GOT3 (cell line): ENCODE measurements around the gene PACC1.

Source experiments
- DNase-seq: peaks from one replicate; lab custom pipeline; 2025; ENCODE audit warnings: mixed read lengths; lab: John Stamatoyannopoulos, UW

The PACC1 gene

DNA sequence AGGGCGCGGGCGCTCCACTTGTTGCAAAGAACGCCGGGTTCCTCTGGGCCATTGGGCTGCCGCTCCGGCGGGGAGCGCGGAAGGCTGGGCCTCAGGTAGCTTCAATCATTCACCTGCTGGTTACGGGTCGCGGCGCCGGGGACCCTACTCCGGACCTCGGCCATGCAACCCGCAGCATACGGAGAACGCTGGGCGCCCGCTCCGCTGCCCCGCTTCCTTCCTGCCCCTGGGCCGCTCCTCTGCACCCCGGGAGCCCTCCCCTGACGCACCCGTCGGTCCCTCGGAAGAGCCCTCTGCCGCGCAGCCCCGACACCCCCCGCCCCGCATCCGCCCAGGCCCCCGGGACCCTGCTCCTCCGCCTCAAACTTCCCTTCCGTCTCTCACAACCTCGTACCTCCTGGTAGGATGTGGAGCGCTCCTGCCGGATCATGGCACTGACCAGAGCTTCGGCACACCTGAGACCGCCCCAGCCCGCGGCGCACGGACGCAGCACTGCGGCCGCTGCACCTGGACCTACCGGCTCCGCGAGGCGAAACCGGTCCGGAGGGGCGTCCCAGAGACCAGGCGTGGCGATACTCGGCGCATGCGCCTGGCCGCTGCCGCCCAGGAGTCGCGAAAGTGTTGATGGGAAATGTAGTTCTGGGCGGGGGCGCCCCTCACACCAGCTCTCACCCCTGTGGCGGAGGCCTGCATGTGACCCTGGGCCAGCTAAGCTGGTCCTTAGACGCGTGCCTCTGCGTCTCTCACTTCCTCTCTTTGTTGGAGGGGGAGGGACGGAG lies at the start of gene PACC1:
Gene PACC1, minus strand, starts transcription at position 559 of the 779 bp plus-strand sequence. Its CDS starts 129 bp downstream, at position 430.
- peak; percentile 52 for DNase-seq

DNA sequence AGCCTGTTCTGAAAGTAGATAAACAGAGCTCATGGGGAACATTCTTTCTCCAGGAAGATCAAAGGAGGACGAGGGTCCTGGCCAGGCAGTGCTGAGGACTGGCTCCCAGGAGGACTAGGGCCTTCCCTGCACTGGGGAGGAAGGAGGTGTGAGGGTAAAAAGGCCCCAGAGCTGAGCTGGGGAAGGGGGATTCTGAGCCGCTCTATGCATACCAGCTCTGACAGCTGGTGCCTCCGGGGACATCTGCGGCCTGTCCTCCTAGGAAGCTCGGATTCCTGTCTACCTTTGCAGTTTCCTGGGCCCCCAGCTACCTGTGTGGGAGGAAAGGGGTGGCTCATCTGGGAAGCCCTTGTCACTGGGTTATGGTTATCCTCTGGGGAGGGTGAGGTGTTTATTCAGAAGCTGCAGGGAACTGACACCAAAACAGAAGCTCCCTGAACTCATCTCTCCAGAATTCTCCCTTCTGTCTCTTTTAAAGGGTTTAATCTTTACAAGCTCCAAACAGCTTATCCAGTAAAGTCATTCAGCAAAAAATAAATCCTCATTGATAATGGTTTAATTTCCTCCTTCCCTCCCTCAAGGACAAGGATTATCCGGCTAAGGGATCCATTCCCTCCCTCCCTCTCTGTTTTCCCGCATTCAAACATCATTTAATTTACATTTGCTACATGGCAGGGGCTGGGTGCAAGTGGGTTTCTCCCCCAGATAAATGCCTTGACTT lies 49.0 kb upstream of the PACC1 start:
- DNase-seq = no peak

DNA sequence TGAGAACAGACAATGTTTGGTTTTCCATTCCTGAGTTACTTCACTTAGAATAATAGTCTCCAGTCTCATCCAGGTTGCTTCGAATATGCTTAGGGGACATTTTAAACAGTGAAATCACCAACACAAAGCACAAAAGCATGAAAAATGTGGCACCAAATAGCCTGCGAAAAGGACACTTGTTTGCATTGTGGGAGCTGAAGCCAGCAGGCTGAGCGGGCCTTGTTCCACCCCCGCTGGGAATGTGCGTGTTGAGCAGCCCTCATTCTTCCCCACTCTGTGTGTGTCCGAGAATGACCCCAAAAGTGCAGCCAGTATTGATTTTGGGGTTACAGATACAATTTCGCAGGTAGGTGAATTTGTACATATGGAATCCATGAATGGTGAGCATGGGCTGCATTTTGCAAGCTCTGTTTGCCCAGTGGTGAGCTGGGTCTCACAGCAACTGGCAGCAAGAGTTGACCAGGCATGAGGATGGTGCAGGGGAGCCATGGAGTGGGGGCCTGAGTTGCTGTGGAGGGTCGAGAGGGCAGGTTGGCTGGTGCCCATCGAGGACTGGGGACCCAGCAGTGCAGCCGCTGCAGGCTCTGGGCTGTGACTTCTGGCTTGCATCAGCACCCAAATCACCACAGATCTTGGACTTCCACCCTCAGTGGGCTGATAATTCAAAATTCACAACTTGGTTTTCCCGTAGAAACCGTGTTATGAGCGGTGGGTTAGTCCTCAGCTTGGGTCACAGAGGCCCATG lies 47.4 kb upstream of the PACC1 start:
- DNase-seq = no peak

DNA sequence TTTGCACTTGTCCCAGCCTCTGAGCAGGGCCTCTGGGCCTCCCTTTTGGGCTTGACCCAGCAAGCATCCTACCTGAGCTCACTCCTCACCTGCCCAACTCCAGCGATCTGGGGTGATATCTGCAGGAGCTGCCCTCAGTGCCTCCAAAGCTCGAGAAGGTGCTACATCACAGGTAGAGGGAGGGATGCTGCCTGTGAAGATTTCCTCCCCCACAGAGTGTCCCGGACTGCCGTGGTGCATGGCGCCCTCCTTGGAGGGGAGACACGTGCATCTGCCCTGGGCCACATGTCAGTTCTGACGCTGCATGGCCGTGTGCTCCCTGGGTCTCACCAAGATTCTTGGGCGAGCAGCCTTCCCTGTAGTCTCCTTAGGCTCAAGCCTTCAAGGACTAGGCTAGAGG lies 45.7 kb upstream of the PACC1 start:
- DNase-seq = no peak

DNA sequence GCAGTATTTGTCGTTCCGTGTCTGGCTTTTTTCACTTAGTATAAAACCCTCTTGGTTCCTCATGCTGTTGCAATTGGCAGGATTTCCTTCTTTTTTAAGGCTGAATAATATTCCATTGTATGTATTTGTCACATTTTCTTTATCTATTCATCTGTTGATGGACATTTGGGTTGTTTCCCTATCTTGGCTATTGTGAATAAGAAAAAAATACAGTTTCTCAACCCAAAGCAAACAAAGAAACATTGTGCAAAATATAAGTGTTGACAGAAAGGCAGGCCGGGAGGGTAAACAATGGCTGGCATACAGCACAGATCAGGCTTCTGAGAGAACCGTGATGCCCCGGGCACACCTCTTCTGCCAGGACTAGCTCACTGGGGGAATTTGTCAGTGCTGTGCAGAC lies 45.0 kb upstream of the PACC1 start:
- DNase-seq = no peak

DNA sequence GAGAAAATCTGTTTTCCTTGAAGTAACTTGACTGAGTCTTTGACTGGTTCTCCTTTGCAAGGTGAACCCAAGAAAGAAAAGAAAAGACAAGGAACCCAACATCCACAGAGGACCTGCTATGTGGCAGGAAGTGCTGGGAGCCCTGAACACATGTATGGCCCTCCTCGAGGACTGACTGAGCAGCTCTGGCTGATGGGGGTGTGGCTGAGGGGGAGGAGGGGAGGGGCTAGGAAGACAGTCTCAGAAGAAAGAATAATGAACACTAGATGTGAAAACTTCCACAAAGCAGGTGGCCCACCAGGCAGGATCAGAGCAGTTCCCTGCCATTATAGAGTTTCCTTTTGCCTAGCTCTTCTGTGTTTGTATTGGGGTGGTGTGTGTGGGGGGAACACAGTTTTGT lies 44.1 kb upstream of the PACC1 start:
- no peak for DNase-seq

DNA sequence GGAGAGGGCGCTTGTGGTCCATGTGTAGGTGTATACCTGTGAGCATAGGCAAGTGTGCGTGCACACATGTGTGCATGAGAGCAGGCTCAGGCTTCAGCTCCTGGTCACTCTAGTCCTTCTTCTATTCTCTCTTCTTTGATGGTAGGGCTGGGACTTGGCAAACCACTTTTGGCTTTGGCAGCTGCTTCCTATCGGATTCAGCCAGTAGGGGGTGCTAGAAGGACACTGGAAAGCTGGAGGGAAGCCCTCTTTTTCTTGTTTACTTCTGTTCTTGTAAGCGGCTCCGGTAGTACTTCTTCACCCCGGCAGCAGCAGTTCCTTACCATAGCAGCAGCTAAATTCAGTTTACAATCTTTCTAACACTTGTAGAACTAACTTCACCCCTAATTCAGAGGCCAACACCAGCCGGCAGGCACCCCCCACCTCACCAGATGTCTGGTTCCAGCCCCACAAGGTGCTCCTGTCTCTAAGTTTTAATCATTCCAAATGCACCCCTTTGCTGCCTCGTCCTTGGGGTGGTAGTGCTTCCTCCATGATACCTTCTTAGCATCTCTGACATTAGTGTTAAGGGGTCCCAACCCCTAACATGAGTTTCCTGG lies 43.2 kb upstream of the PACC1 start:
- DNase-seq = no peak

DNA sequence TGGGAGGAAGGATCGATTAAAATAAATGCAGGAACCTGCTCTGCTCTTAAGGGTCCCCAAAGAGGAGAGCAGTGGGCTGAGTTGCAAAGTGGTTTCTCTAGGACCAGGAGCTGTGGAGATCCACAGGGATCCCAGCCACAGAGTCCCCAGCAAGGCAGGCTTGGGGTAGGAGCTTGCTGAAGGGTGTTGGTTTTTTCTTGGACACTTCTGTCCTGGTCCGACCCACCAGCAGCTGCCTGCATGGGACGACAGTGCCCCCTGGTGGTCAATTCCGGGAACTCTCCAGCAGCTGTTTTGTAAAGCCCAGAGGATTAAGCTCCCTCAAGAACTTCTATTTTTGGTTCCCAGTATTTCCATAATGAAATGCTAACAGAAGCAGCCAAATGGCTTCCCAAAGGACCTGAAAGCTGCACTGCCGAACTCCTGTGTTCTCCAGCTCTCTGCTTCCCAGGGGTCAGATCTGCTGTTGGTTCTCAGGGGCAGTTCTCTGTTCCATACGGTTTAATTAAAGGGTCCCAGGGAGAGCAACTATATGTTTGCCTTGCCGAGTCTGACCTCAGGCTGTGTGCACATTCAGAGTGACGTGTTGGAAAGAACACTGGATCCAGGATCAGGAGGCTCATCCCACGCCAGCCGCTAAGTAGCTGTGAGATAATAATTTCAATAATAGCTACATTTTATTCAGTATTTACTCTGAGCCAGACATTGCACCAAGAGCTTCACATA lies 41.3 kb upstream of the PACC1 start:
- peak; percentile 58 for DNase-seq

DNA sequence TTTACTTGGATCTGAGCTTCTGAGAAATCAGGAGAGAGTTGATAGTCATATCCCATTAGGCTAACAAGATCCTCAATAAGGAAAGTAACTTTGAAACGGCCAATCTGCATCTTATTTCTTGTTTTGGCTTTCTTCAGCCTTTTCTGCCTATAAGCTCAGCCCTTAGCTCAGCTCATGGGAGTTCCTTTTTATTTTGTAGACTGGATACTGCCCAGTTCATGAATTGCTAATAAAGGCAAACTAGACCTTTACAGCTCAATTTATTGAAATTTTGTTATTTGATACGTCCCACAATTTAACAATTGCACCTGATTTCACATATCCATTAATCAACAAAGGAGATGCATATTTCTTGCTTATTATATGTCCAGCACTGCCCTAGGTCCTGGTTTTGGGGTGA lies 40.7 kb upstream of the PACC1 start:
- no peak for DNase-seq

DNA sequence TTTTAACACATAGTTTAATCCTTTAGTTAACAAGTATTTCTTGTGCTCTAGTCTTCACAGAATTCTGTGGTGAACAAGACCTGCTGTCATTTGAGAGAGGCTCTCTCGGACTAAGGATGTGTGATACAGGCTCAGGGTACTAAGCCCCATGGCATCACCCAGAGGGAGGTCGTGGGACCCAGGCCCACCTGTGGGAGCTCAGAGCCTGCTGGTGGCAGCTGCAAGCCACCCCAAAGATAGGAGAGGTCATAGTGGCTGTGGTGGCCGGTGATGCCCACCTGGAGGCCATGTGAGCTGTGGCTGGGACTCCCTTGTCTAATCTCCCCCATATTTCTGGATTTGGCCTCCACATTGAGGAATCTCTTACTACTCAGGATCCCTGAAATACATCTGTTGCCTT lies 40.1 kb upstream of the PACC1 start:
- no peak for DNase-seq

DNA sequence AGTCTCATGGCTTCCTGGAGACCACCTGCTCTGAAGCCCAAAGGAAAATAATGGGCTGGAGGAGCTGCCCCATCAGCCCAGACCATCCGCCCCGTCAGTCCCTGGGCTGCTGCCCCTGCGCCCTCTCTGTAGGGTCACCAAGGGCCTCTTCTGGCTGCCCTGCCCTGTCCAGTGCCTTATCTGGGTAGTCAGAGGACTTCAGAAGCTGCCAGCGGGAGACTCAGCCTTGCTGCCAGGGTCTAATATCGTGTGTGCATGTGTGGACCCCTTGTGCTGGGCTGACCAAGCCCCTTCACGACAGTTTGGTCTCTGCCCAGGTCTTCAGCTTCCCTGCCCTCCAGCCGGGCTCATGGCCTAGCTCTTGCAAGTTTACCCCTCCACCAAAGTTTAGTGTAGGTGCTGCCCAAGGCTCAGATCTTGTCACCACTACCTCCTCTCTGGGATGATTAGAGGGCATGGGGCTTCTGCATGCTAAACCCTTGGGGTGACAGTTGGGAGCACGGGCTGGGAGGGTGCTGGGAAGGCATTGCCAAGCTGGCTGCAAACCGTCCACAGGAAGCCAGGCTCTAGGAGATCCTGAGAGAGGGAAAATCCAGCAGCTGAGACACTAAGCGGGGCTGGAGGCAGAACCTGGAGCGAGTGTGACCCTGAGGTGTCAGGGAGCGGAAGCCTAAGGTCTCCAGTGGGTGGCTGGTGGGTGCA lies 38.6 kb upstream of the PACC1 start:
- no peak for DNase-seq

DNA sequence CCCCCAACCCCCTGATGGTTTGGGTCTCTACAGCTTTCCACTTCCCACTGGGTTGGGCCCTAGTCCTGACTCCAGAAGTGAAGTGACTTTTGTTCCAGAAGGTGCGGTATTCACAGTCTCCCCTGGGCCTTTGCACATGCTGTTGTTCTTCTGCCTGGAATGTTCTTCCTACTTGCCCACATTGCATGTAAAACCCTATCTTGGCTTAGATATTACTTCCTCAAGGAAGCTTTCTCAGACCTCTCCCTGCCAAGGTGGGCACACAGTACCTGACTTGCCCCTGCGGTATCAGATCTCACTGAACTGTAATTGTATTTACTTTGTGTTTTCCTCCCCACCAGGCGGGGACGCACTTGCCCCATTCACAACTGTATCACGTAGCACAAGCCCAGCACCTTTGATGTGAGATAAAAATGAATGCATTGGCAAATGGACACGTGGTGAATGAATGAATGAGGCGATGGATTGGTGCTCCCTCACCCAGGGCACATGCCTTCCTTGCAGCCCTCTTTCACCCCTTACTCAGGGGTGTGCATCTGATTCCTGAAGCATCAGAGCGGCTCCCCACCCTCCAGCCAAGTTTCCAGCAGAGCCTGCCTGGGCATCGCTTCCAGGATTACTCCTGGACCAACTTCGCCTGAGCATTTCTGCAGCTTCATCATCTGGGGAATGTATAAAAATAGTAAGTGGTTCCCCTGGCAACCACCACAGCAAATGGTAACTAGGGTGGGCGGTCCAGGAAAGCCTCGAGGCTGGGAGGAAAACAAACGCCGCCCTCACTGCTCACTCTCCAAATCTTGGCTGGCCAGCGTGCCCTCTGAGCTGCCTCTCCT lies 37.9 kb upstream of the PACC1 start:
- DNase-seq = no peak

DNA sequence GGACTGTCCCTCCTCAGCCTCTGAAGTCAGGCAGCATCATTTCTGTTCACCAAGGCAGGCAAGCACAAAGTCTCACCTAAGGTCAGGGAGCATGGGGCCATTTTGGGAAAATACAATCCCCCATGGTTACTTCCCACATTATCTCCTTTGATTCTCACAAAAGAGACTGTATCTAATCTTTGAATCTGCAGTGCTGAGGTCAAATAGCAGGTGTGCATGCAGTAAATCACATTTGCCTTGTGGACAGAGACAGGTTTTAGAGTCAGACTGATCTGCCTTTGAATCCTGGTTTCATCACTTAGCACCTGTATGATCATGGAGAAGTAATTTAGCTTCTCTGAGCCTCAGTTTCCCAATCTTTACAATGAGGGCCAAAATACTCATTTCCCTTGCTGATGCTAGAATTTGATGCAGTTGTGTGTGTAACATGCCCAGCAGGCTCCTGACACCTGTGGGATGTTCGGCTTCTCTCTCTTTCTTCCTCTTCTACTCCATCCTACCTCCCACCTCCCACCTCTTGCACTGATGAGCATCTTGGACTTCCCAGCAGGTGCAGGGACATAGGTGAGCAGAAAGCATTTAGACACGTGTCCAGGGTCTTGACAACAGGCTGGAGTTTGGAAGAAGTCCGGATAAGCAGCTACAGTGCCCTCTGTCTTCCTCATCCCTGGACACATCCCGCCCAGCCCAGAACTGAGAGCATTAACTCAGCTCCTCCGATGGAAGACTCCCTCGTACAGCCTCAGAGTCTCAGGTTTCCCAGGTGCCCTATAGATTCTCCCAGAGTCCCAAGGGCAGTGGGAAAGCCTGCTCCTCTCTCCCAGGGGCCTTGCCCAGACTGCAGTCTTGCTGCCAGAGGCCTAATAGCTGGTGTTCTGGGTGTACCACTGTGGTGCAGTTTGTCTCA lies 37.0 kb upstream of the PACC1 start:
- DNase-seq = no peak

DNA sequence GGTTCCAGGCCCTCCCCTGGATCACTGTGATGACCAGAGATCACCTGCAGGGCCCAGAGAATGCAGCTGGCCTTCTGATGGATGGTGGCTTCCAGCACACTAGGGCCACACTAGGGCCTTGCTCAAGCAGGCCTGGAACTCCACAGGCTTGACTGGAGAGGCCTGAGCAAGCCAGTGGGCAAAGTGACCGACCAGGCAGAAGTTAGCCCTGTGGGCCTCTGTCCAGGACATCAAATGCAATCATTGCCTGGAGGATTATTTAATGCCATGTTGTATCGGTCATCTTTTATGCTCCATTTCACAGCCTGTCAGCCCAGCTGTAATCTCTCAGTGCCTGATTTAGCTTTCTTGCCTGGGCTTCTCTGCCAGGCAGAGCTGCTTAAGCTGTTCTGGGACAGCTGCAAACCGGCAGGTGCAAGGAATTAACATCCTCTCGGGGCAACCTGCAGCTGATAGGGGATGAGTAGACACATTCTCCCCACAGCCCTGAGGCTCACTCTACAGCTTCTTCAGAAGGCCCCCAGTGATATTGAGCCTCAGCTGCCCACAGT lies 35.7 kb upstream of the PACC1 start:
- DNase-seq = no peak

DNA sequence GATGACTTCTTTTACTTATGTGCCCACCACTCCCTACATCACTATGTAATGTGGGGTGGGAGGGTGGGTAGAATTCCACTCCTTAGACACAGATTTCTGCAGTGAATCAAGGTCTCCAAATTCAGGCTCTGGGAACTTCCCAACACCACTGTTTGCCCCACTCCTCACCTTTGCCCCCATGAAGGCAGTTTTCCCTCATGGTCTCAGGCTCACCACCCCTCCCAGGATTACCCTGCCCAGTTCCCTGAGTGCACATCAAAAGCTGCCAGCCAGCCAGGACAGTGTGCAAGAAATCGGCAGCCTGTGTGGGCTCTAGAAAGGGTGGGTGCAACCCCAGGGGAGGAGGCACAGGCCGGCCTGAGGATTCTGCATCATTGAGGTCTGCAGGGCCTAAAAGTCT lies 32.8 kb upstream of the PACC1 start:
- no peak for DNase-seq

DNA sequence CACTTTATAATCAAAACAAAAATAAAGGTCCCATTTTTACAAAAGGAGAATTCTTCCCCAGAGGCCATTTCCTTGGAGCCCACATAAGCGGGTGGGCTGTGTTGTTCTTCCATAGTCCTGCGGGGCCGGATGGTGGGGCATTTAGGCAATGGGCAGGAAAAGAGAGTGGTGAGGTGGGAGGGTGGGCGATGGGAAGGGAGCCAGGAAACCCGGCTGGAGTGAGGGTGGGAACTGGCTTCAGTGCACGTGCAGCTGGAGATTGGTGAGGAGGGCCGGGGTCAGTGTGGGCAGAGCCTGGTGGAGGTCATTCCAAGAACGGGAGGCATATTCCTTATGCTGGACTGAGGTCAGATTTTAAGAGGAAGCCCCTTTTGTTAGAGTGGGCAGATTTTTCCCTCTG lies 31.6 kb upstream of the PACC1 start:
- DNase-seq = no peak

DNA sequence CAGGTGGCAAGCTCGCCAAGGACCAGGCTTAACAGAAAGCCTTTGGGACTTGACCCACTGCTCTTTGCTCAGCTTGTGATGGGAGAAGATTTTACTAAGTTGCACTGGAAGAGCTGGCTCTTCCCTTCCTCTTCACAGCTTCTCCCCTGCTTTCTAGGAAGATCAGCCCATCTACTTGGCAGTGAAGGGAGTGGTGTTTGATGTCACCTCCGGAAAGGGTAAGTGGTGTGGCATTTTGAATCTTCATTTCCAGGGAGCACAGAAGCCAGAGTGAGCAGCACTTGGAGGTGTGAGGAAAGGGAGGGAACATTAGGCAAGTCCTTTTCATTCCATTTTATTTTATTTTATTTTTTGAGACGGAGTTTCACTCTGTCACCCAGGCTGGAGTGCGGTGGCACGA lies 27.7 kb upstream of the PACC1 start:
- no peak for DNase-seq

DNA sequence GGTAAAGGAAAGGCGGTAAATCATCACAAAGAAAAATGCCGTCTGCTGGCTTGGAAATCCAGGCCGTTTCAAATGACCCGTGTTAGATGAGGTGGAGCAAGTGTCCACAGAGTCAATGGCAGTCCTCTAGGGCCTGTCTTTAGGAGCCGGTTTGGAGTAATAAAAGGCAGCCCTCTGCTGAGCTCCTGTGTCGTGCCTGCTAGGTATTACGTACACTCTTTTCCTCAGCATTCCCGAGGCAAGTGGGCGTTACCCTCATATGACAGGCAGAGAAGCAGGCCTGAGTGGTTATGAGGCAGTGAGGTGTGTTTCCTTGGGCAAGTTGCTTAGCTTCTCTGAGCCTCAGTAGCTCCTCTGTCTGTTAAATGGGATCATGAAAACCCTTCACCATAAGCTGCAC lies 25.7 kb upstream of the PACC1 start:
- DNase-seq = no peak

DNA sequence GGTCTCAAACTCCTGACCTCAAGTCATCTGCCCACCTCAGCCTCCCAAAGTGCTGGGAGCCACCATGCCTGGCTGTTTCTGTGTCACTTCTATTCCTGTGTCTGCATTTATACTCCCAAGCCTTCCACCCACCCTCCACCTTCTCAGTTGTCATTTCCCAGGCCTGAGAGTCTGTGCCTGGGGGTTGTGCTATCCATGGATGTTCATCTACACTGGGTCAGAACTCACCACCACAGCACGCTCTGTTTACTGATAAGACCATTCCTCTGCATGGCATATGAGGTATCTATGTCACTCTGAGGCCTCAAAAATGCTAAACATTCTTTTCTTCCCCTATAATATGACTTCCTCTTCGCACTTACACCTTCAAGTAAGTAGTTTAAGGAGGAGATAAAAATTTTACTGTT lies 24.1 kb upstream of the PACC1 start:
- DNase-seq = no peak
